HUES64 (cell line): ENCODE results near the gene HSD3B7.

Experiments used
- H3K27ac ChIP-seq: 2 replicates; pipeline ENCODE4 v1.7.0; 2013; ENCODE audit warnings: low read depth, low read length, inconsistent platforms
- H3K27me3 ChIP-seq: 2 replicates; pipeline ENCODE4 v1.6.1; 2013; ENCODE audit warnings: mild to moderate bottlenecking, low read length; ENCODE audit not compliant: insufficient read depth
- H3K36me3 ChIP-seq: 2 replicates; pipeline ENCODE4 v1.6.1; 2013; ENCODE audit warnings: mild to moderate bottlenecking, low read length; ENCODE audit not compliant: insufficient read depth
- H3K4me1 ChIP-seq: 2 replicates; pipeline ENCODE4 v1.6.1; 2013; ENCODE audit warnings: mild to moderate bottlenecking, low read length, moderate library complexity; ENCODE audit not compliant: insufficient read depth
- H3K4me3 ChIP-seq: 2 replicates; pipeline ENCODE4 v1.5.1; 2013; ENCODE audit warnings: mild to moderate bottlenecking, low read length, moderate library complexity
- H3K9ac ChIP-seq: 2 replicates; pipeline ENCODE4 v1.6.1; 2013; ENCODE audit warnings: mild to moderate bottlenecking, low read depth, low read length
- H3K9me3 ChIP-seq: 2 replicates; pipeline ENCODE4 v1.6.1; 2013; ENCODE audit warnings: low read depth, low read length; ENCODE audit not compliant: insufficient read depth
- WGBS: fragments of 150-250, 120-280 bp; methylation state at CpG from one replicate; pipeline ENCODE4 v1.1.7; 2013; ENCODE audit warnings: missing lambda C conversion rate; 5-methylcytosine and 5-hydroxymethylcytosine counted together

The HSD3B7 gene

DNA sequence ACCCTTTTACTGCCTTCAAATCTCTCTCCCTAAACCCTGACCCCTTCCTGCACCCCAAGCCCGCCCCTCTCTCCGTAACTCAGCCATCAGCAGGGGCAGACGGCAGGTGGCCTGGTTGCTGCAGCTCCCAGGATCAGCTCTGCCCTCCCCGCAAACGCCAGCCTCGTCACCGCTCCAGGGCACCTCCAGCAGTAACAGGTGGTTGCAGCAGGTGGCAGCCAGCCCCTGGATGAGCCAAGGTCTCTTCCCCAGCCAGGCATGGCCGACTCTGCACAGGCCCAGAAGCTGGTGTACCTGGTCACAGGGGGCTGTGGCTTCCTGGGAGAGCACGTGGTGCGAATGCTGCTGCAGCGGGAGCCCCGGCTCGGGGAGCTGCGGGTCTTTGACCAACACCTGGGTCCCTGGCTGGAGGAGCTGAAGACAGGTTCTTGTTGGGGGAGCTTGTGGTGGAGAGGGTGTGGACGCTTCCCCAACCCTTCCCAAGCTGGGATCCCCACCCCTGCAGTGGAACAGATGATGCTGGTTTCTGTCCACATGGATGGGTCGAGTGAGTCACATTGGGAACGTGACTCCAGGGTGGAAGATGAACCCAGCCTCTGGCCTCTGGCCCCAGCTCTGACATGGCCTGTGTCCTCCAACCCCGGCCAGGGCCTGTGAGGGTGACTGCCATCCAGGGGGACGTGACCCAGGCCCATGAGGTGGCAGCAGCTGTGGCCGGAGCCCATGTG, 558 bp downstream of the HSD3B7 start:
- no peaks in the 10 kb centered on the region for H3K4me1 ChIP-seq
- H3K27me3 ChIP-seq = no peaks in the 10 kb centered on the region
- H3K9ac ChIP-seq = peak overlapping the region; percentile 60; the same call in 1 of the 2 replicates
- H3K4me3 ChIP-seq = peak overlapping the region; percentile 51
- WGBS = 84% methylated on average over 19 of the region's 20 CpGs
- no peak overlapping the region for H3K27ac ChIP-seq
- peaks cover 33% of the 10 kb centered on the region for H3K36me3 ChIP-seq
- no peaks in the 10 kb centered on the region for H3K9me3 ChIP-seq

DNA sequence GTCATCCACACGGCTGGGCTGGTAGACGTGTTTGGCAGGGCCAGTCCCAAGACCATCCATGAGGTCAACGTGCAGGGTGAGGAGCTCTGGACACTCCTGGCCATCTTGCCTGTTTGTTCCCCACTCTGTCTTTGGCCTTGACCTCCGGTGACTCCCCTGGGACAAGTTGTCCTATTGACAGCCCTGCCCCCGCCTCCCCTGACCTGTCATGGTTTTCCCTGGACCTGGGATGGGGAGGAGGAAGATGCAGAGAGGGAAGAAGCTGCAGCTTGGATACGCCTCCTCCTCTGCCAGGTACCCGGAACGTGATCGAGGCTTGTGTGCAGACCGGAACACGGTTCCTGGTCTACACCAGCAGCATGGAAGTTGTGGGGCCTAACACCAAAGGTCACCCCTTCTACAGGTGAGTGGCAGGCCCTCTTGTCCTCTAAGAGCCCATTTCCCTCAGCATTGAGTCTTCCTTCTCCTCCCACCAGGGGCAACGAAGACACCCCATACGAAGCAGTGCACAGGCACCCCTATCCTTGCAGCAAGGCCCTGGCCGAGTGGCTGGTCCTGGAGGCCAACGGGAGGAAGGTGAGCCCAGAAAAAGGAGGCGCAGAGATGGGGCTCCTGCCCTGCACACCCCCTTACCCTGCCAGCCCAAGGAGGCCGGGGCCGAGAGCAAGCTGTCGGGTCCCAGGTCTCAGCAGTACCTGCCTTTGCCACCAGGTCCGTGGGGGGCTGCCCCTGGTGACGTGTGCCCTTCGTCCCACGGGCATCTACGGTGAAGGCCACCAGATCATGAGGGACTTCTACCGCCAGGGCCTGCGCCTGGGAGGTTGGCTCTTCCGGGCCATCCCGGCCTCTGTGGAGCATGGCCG, 1.4 kb downstream of the HSD3B7 start:
- Histone ChIP-seq H3K9ac (no peak overlapping the region), H3K27ac (no peak overlapping the region), H3K4me3 (no peak overlapping the region), H3K27me3 (no peaks in the 10 kb centered on the region), H3K4me1 (no peaks in the 10 kb centered on the region), H3K36me3 (peaks cover 26% of the 10 kb centered on the region), H3K9me3 (no peaks in the 10 kb centered on the region)
- 95% methylated on average over 29 of the region's 29 CpGs for whole genome bisulfite sequencing

- H3K27me3 ChIP-seq = no peaks in the 10 kb centered on the region
- no peak overlapping the region for H3K4me3 ChIP-seq
- WGBS = 94% methylated on average over 30 of the region's 30 CpGs
- no peaks in the 10 kb centered on the region for H3K4me1 ChIP-seq
- no peak overlapping the region for H3K27ac ChIP-seq
- H3K9ac ChIP-seq = no peak overlapping the region
- H3K9me3 ChIP-seq = no peaks in the 10 kb centered on the region
- H3K36me3 ChIP-seq = peaks cover 16% of the 10 kb centered on the region
Measured at GRCh38 chr16:30987581-30988190, 2.7 kb downstream of the HSD3B7 start.

DNA sequence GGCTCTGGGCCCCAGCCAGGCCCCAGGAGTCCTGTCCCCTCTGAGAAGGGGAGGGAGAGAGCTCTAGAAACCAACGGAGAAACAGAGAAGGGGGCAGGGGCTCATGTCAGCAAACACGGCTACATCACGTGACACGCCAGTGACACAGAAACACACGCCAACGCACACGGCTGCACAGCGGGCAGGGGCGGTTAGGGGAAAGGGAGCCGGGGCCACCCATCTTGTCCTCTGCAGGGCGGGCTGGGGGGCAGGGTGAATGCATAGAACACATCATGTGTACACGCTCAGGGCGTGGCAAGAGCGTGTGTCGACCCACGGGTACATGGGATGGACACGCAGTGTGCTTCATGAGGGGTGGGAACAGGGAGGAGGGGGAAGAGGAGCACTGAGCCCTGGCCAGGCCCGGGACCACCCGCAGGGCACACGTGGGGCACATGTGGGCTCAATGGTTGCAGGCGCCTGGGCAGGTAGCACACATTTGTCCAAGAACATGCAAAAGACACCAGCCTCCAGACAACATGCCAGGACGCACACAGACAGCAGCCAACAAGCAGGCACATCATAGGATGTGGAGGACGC, 4.6 kb downstream of the HSD3B7 start:
- Histone ChIP-seq H3K36me3 (peaks cover 1% of the 10 kb centered on the region; the same call in 1 of the 2 replicates), H3K27me3 (no peaks in the 10 kb centered on the region), H3K4me3 (no peak overlapping the region), H3K4me1 (no peaks in the 10 kb centered on the region), H3K27ac (no peak overlapping the region), H3K9ac (no peak overlapping the region), H3K9me3 (no peaks in the 10 kb centered on the region)
- WGBS = 92% methylated on average over 23 of the region's 23 CpGs

- Histone ChIP-seq H3K27ac (no peak overlapping the region), H3K4me3 (no peak overlapping the region), H3K36me3 (no peaks in the 10 kb centered on the region), H3K4me1 (no peaks in the 10 kb centered on the region), H3K9me3 (no peaks in the 10 kb centered on the region), H3K9ac (no peak overlapping the region), H3K27me3 (no peaks in the 10 kb centered on the region)
- WGBS = 92% methylated on average over 10 of the region's 12 CpGs
Measured at GRCh38 chr16:30990105-30990504, 5.1 kb downstream of the HSD3B7 start.

- no peak overlapping the region for H3K27ac ChIP-seq
- no peak overlapping the region for H3K4me3 ChIP-seq
- 79% methylated on average over 8 of the region's 8 CpGs for WGBS
- no peaks in the 10 kb centered on the region for H3K9me3 ChIP-seq
- peaks cover 1% of the 10 kb centered on the region; the same call in 1 of the 2 replicates for H3K27me3 ChIP-seq
- H3K9ac ChIP-seq = no peak overlapping the region
- 0 out of 2 replicates have a peak, but pooled peaks cover under 1% of the 10 kb centered on the region for H3K4me1 ChIP-seq
- H3K36me3 ChIP-seq = no peaks in the 10 kb centered on the region
Measured at GRCh38 chr16:30991052-30991451, 6.0 kb downstream of the HSD3B7 start.

DNA sequence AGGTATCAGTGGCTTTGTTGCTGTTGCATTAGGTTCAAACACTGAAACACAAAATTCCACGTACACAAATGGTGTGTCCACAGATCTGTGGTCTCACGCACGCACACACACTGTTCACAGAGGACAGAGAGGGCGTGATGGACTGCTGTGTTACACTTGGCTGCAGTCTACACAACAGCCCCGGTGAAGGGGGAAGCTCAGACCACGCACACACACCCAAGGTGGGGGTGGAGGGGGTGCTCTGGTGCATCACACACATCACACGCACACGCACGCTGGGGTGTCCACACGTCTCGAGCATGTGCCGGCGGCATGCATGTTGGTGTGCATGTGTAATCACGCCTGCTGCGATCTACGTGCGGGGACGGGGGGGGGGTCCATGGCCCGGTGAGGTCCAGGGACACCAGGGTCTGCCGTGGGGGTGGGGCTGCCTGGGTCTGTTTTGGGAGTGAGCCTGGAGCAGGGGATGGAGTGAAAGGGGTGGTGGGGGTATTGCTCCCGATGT, 7.3 kb downstream of the HSD3B7 start:
- H3K9me3 ChIP-seq = no peaks in the 10 kb centered on the region
- H3K27me3 ChIP-seq = peaks cover 7% of the 10 kb centered on the region; the same call in 1 of the 2 replicates
- H3K4me1 ChIP-seq = 0 out of 2 replicates have a peak, but pooled peaks cover 4% of the 10 kb centered on the region
- no peak overlapping the region for H3K27ac ChIP-seq
- H3K9ac ChIP-seq = no peak overlapping the region
- H3K36me3 ChIP-seq = no peaks in the 10 kb centered on the region
- WGBS = 95% methylated on average over 21 of the region's 21 CpGs
- H3K4me3 ChIP-seq = no peak overlapping the region

DNA sequence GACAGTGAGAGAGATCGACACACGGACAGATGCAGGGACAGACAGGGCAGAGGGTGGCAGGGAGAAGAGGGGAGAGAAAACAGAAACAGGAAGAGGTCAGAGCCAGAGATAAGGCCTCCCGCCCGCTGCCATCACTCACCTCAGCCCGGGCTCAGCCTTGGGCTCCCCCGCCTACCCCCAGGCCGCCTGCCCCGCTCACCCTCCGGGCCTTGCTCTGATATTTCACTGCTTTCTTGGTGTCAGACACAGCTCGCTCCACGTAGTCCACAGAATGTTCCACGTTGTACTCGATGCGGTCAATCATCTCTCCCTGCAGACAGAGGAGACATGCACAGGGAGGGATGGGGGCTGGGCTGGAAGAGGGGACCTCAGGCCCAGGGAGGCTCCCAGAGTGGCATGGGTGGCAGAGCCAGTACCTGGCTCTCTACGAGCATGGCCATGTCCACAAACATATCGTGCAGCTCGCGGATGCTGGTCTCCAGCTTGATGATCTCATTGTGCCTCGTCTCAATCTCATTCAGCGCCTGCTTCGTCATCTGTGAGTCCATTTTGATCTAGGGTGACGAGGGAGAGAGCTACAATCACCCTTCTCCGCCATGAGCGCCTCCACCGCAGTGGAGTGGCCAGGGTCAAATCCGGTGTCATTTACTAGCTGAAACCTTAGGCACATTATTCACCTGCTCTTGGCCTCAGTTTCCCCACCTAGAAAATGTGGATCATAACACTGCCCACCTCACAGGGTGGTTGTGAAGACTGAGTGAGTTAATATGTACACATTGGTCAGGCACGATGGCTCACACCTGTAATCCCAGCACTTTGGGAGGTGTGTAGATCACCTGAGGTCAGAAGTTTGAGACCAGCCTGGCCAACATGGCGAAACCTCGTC, 8.2 kb downstream of the HSD3B7 start:
- Histone ChIP-seq H3K27ac (no peak overlapping the region), H3K36me3 (no peaks in the 10 kb centered on the region), H3K4me3 (no peak overlapping the region), H3K9ac (no peak overlapping the region), H3K9me3 (no peaks in the 10 kb centered on the region), H3K27me3 (peaks cover 13% of the 10 kb centered on the region; the same call in 1 of the 2 replicates), H3K4me1 (peaks cover 10% of the 10 kb centered on the region)
- WGBS = 91% methylated on average over 27 of the region's 29 CpGs

- 71% methylated on average over 10 of the region's 11 CpGs for WGBS
- H3K4me3 ChIP-seq = peak overlapping the region; percentile 68
Measured at GRCh38 chr16:30995927-30996323, 10.9 kb downstream of the HSD3B7 start.

More at GRCh38 chr16:30995927-30996323, 10.9 kb downstream of the HSD3B7 start:
- no peak overlapping the region for H3K9ac ChIP-seq
- no peaks in the 10 kb centered on the region for H3K9me3 ChIP-seq
- no peaks in the 10 kb centered on the region for H3K36me3 ChIP-seq
- H3K27me3 ChIP-seq = peaks cover 13% of the 10 kb centered on the region; the same call in 1 of the 2 replicates
- H3K27ac ChIP-seq = no peak overlapping the region
- peaks cover 16% of the 10 kb centered on the region for H3K4me1 ChIP-seq
